Measurements from ENCODE around the gene ITPRIPL2.

ITPRIPL2 gene

GRCh38 chr16:19123535-19124178, 9.9 kb downstream of the ITPRIPL2 start:
- DNase-seq: peak; percentile 27

DNA sequence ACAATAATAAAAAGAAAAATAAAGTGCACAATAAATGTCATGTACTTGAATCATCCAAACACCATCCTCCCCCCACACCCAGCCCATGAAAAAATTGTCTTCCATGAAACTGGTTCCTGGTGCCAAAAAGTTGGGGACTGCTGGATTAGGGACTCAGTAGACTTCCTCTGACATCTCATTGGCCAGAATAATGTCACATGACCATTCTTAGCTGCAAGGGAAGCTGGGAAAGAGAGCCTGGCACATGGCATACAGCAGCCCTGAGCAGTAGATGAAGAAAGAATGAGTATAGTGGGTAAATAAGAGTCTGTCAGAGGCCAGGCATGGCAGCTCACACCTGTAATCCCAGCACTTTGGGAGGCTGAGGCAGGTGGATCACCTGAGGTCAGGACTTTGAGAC, 12.5 kb downstream of the ITPRIPL2 start:
- no peak for DNase-seq

- DNase-seq: no peak
Measured at GRCh38 chr16:19127205-19127604, 13.4 kb downstream of the ITPRIPL2 start.

- DNase-seq: no peak
Measured at GRCh38 chr16:19127674-19128131, 13.9 kb downstream of the ITPRIPL2 start.

DNA sequence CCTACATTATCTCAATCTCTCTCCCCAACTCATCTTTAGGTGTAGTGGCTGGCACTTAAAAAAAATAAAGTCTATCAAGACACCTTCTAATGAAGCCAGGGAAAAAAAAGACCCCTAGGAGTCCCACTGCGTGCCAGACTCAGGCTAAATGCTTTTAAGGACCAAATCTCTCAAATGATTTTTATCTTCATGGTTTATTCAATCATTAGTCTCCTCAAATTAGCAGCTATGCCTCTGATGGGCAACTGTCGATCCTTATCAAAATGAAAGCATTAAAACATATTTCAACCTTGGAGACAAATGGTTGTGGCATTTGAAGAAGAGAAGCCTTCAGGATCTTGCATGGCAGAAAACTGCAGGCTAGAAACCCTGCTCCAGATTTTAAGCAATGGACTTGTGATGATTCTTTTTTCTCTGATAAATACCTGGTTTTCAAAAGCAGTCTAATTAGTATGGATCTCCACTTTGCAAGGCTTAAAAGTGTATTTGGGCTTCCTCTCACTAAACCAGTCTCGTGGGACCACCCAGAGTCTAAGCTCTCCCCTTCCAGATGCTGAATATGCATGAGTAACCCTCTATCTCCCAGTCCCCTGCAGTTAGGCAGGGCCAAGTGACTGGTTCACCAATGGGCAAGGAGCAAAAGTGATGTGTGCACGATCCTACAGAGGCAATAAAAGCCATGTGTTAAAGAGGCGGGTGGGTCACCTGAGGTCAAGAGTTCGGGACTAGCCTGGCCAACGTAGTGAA, 14.9 kb downstream of the ITPRIPL2 start:
- no peak for DNase-seq

DNA sequence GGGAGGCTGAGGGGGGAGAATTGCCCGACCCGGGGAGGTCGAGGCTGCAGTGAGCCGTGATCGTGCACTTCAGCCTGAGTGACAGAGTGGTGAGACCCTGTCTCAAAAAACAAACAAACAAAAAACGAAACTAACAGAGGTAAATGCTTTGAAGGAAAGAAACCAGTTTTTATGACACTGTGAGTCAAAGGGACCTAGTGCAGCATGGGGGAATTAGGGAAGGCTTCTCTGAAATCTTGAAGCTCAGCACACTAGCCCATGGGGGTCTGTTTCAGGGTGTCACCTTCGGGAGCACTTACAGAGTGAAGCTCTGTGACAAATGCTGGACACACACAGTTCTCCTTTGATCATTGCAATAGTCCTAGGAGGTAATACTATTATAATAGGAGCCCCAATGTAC, 16.6 kb downstream of the ITPRIPL2 start:
- no peak for DNase-seq

DNA sequence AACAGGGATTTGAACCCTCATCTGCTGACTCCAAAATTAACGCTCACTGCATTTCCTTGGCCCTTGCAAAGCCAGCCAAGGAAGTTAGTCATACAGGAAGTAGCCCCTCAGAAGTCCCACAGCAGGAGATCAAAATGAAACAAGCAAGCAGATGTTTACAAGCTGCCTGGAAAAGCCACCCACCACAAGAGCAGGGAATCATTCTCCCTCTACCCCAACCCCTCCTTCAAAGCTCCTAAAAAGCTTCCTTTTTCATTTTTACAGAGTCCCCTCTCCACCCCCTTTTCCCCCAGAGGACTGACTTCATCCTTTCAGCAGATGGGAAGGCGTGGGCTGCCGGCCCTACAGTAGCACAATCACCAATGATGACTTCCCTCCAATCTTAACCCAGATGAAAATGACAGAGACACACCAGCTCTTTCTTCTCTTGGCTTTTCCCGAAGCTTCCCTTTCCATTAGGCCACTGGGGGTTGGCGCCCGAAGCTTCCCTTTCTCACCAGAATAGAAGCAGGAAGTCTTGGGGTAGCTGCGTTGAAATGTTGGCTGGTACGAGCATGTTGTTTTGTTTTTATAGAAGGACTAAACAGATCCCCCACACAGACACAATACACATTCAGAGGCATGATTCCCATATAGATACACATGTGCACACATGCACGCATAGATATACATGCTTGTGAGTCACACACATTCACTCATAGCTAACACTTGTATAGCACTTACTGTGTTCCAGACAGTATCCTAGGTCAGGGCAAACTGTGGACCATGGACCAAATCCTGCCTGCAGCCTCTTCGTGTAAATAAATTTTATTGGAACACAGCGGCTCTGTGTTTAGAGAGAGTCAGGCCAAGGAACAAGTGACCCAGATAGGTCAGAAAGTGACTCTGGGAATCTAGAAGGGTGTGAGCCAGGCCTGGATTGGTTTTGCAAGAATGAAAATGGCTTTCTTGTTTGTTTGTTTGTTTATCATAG, 17.4 kb downstream of the ITPRIPL2 start:
- no peak for DNase-seq

DNA sequence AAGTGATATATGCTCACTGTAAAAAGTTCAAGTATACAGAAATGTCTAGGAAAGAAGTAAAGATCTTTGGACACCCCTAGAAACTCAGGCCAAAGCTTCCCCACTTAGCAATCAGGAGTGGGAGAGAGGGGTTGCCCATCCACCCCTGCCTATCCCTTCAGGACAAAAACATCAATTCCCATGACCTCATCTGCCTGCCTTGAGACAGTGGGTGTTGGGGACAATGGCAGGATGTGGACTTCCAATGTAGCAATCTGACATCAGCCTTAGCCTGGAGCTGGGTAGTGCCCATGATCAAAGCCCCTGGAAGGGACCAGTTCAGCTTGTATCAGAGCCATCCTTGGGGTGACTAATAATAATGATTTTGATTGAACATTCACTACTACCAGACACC, 18.1 kb downstream of the ITPRIPL2 start:
- DNase-seq: no peak

GRCh38 chr16:19132255-19132654, 18.5 kb downstream of the ITPRIPL2 start:
- no peak for DNase-seq

DNA sequence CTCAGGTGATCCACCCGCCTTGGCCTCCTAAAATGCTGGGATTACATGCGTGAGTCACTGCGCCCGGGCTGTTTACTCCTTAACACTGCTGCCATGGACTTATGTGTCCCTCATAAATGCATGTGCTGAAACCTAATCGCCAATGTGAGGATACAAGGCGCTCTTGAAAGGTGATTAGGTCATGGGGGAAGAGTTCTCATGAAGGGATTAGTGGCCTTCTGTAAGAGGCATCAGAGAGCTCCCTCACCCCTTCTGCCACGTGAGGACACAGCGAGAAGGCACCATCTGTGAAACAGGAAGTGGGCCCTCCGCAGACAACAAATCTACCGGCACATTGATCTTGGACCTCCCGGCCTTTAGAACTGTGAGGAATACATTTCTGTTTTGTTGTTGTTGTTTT, 19.1 kb downstream of the ITPRIPL2 start:
- DNase-seq: no peak

- no peak for DNase-seq
Measured at GRCh38 chr16:19133600-19133999, 19.8 kb downstream of the ITPRIPL2 start.

DNA sequence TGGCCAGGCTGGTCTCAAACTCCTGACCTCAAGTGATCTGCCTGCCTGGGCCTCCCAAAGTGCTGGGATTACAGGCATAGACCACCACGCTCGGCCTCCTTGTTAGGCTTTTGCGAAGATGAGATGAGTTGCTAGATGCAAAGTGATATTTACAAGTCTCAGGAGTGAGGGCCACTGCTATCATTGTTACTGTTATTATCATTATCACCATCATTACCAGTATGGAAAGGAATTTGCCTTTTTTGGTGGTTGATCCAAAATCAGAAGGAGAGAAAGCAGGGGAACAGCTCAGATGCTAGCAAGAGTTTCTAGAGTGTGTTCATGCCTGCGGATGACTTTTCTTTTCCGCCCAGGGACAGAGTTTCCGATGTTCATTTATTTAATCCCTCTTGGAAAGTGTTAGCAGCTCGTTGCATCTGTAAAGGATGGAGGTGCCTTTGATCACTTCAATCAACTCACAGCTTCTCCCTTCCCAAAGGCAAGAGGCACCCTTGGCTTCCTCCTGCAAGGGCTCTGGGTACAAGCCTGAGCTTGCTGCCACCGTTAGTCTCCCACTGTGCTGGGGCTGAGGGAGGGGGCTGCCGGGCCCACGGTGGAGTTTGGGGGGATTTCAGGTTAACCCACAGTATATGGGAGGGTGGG, 21.6 kb downstream of the ITPRIPL2 start:
- no peak for DNase-seq

GRCh38 chr16:19135896-19136438, 22.2 kb downstream of the ITPRIPL2 start:
- DNase-seq: peak; percentile 45

GRCh38 chr16:19136549-19137196, 22.9 kb downstream of the ITPRIPL2 start:
- DNase-seq: no peak

GRCh38 chr16:19137201-19138128, 23.7 kb downstream of the ITPRIPL2 start:
- DNase-seq: no peak

- peak; percentile 70 for DNase-seq
Measured at GRCh38 chr16:19138601-19139000, 24.8 kb downstream of the ITPRIPL2 start.

DNA sequence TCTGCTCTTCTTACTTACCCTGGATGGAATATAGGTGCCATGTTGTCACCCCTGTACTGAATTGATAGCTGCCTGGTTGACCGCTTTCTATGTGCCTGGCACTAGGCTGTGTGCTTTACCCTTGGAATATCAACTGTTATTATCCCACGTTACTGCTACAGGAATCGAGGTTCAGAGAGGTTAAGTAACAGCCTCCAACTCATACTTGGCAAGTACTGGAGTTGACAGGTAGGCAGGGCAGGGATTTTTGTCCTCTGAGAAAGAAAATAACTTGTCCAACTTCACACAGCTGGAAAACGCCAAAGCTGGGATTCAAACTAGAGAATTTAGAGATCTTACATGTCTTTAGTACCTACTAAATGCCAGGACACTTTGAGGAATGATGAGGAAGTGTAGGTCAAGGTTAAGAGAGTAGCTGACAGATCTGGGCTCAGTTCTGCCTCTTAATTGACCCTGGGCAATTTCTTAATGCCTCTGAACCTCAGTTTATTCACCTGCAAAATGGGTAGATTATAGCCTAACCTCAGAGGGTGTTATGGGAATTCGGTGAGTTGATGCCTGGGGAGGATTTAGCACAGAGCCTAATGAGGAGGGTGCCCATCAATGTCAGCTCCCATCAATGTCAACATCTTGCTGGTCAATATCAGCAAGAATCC, 25.8 kb downstream of the ITPRIPL2 start:
- no peak for DNase-seq

DNA sequence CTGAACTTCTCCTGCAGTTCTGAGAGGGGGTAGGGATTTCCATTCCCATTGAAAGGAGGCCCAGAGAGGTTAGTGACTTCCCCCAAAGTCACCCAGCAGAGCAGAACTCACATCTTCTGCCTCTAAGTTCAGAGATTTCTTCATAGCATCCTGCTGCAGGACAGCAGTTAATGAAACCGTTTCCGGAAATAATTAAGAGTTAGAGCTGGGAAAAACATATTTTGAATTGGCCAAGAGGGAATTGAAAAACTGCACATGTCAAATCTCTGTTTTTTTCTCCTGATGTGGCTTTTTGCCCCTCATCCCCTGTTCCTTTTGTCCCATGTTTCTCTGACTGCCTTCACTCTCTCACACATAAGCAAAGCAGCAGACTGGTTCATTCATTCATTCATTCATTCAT, 26.6 kb downstream of the ITPRIPL2 start:
- no peak for DNase-seq

DNA sequence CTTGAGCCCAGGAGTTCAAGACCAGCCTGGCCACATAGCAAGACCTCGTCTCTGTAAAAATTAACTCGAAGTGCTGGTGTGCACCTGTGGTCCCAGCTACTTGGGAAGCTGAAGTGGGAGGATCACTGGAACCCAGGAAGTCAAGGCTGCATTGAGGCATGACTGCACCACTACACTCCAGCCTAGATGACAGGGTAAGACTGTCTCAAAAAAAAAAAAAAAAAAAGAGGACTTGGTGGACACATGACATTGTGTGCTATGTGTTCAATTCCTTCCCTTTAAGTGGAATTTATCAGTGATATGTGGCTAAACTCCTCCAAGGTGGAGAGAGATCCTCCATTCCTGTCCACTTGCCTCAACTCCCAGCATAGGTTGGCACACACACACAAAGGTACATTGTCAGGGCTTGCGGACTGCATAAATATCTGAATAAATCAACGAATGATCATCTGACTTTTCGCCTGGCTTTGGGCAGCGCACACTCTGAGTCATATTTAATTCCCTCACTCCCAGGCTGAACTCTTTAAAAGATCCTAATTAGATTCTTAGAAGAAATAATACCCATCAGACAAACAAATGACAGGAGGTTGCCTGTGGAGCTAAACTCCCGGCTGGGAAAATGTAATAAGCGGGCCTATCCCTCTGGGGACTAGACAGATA, 29.3 kb downstream of the ITPRIPL2 start:
- DNase-seq: no peak

- no peak for DNase-seq
Measured at GRCh38 chr16:19143599-19143956, 29.8 kb downstream of the ITPRIPL2 start.
